ENCODE data around the gene ERC2.

ERC2 gene

DNA sequence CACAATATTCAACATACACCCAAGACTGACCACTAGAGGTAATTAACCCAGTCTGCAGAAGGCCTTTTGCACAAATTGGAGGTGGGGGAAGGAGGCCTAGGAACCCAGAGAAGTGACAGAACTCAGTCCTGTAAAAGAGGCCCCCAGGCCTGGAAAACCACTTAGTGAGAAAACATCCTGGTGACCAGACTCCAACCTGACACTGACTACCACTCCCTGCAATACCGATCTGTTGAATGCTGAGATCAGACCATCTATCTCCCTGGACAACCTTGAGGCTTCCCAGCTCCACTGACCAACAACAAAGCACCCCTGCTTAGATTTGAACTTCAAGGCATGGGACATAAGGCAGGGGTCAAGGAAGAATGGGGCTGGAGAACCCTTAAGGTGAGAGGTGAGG, 719.2 kb downstream of the ERC2 start:
- no peak for DNase-seq (ENCODE audit: low read depth, low spot score)

DNA sequence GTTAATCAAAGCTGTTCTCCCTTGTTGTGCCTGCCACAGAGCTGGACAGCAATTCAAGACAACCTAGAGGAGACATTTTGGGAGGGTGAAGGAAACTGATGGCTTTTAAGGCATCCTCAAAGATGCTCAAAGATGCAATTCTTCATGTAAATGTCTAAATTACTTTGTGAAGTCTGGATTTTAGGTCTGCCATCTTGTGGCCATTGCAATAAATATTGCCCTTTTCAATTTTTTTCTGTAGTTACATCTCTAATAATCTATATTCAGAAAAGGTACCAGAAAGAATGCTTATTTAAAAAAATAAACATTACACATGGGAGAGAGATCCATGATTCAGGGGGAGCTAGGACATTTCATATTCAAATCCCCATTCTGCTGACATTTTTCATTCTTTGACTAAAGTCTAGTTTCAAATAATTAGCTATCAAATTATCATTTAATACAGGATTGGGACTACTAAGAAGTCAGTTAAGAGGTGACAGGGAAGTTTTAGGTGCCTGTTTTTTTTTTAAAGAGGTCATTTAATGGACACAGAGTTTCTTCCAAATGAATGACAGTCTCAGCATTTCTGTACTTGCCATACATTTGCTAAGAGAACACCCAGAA, 721.4 kb downstream of the ERC2 start:
- no peak for DNase-seq (ENCODE audit: low read depth, low spot score)

DNA sequence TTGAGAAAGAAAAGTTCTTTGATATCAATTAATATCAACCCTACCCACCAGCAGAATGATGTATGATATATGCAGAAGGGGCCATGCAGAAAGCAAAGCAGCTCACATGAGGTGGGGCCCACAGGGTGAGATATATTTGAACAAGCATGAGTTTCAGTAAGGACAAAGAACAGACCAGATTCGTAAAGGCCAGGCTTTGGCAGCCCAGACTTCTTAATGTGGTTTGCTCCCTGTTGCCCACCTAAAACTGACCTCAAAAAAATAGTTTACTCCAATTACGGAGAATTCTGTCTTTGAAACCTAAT, 725.5 kb downstream of the ERC2 start:
- no peak for DNase-seq (ENCODE audit: low read depth, low spot score)

DNA sequence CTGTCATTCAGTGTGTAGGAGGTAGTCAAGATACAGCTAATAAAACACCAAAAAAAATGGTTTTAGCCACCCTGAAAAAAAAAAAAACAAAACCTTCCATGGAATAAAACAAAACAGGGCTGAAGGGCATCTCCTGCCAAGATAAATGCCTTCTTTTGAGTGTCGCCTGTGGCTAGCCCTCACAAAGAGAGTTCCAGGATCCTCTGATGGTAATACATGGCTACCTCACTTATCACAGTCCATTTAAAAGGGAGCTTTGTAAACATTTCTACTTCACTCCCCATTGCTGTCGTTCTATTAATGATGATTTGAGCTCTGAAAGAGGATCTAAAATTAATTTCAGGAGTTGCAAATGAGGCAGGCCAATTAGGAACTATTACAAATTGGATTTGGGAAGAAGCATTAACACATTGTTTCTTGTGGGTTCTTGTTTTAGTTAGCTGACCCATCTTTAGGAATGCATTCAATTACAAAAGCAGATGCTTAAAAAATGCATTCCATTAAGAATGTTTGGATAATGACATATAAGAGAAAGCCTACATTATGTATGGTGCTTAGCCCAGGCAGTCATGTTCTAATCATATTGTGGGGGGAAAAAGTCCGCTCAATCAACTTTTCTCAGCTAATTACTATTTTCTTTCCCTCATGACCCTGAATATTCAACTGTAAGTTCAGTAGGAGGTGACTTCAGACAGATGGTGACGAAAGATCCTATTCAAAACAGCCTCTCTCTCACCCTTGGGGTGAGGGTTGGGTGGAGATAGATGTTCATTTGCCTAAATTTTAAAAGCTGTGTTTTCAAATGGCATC, 726.0 kb downstream of the ERC2 start:
- DNase-seq (ENCODE audit: low read depth, low spot score) = no peak

DNA sequence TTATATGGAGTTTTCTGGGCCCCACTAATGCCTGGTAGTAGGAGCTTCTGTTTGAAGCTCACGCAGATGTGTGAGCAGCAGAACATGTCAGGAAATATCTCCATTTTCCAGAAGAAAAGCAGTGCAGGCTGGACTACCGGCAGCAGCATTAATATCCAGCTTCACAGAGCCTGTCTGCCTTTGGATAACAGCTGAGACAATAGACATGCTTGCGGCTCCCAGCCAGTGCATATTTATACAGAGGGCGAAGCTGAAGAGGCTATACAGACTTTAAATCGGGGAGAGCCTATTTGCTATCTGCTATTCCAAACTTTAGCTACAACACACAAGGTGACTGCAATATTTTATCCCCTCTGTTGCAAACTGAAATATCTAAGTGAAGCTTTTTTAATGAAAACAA, 731.1 kb downstream of the ERC2 start:
- no peak for DNase-seq (ENCODE audit: low read depth, low spot score)

DNA sequence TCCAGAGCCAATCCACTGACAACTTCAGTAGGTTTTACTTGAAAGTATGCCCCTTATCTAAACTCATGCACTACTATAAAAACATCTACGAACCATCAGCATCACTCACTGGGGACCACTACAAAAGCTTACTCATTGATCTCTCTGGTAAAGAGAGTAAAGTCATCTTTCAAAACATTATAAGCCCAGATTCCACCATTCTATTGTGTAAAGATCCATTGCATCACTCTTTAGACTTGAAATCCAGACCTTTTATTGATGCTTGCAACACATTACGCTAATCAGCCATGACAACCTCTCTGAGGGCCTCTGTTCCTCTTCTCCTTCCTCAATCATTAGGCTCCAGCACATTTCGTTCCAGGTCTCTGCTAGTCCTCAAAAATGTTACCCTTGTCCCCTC, 732.3 kb downstream of the ERC2 start:
- no peak for DNase-seq (ENCODE audit: low read depth, low spot score)

DNA sequence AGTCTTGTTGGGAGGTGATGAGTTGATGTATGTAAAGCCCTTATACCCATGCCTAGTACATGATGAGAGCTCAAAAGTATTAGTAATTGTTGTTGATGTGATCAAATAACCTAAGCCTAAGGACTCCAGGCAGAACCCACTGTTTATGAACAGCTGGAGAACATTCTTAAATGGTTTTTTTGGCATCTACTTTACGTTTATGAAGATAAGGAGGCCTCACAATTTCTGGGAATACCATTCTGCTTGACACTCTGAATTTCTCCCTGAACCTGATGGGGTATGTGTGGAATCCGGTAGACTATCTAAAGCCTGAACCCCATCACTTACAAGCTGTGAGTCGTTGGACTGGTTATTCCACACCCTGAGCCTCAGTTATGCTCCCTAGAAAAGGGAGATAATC, 736.5 kb downstream of the ERC2 start:
- no peak for DNase-seq (ENCODE audit: low read depth, low spot score)

DNA sequence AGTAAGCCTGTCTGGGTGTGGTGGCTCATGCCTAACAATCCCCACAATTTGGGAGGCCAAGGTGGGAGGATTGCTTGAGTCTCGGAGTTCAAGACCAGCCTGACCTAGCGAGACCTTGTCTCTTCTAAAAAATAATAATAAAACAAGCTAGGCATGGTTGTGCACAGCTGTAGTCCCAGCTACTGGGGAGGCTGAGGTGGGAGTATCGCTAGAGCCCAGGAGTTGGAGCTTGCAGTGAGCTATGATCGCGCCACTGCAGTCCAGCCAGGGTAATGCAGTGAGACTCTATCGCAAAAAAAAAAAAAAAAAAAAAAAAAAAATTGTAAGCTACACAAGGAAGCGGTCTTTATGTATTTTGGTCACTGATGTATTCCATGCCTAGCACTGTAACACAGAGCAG, 738.7 kb downstream of the ERC2 start:
- DNase-seq (ENCODE audit: low read depth, low spot score) = no peak

DNA sequence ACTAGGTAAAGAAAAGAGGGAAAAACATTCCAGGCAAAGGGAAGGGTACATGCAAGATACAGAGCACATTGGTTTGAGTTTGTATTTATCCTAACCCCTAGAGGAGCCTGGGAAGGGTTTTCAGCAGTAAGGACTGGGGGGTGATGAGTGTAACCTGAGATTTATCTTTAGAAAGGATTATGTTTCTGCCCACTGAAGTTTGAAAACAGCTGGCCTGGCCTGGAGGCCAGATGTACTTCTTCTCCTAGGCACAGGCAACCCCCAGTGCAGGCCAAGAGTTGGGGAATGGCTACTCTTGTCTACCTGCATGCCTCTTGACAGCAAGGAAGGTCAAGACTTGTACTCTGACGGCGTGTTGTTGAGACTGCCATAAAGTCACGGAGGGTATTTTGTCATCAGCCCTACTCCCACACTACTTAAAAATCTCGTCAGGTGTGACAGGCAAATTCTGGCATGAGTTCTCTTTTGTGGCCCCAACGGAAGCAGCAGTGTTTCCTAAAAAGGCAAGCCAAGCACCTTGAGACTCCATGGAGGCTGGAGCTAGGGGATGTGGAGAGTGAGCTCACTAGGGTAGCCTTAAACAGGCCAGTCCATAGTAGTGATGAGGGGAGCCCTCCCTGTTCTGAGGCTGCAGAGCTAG, 739.7 kb downstream of the ERC2 start:
- no peak for DNase-seq (ENCODE audit: low read depth, low spot score)

DNA sequence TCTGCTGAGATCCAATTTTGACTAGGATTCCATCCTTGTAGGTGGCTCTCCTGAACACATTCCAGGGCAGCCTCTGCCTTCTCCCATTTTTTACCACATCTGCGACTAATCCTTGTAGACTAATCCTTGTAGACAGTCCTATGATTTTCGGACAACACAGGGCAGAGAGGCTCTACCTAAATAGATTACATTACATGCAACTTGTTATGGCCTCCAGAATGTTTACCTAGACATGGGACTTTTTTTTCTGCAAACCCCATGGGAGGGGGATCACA, 741.8 kb downstream of the ERC2 start:
- DNase-seq (ENCODE audit: low read depth, low spot score) = no peak

DNA sequence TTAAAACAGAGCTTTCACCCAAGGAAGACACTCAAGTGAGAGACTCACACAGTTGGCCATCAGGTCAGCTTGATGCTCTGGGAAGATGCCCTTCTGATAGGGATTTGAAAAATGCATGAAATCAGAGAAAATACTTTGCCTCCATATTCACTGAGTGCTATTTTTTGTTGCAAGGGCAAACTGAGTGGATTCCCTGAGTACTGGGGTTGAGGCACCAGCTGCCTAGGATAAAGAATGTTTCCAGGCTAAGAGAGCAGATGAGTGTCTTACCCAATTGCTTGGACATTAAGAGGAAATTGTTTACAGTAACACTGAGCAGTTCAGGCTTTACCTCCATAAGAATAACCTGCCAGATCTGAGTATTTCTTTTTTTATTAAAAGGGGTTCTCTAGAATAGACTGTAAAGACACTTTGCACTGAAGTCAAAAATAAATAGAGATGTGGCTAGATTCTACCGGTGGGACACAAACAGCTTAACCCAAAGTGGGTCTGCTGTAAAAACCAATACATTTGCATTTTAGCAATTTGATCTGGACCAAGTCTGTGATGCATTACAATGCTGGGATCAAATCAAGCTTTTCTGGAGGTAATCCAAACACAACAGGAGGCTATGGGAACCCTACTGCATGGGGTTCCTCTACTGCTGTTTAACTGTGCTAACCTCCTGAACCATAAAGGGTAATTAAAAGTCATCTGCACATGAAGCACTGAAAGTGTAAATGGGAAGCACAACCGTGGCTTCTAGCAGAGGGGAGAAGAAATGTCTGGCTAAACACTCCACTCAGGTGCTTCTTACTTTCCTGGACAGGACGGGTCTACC, 742.4 kb downstream of the ERC2 start:
- DNase-seq (ENCODE audit: low read depth, low spot score) = no peak

DNA sequence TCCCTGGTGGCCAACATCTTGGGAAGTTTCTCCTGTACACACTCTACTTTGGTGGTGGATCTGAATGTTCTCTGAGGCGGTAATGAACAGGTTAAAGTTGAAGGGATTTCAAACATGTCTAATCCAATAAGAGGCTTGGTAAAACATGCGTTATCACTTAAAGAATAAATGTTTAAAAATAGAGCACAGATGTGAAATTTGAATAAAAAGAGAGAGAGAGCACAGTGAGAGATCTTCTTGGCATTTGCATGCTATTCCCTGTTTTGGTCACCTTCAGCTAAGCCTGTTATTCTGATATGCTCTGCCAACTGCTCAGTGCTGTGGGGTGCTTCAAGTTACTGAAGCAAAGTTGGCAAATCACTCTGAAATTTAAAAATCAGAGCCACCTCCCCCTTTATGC, 743.4 kb downstream of the ERC2 start:
- no peak for DNase-seq (ENCODE audit: low read depth, low spot score)

DNA sequence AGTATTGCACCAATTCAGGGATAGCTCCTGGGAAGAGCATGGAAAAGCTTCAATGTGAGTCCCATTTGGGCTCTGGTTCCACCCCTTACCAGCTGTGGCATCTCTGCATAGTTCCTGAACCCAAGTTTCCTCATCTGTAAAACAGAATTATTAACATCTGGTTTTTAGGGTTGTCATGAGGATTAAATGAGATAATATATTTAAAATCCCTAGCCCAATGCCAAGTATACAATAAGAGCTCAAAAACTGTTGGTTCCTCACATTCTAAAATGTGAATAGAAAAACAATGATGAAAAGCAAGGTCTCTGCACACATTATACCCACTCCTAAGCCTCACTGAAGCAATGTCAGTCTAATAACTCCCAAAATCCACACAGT, 743.9 kb downstream of the ERC2 start:
- DNase-seq (ENCODE audit: low read depth, low spot score) = no peak

DNA sequence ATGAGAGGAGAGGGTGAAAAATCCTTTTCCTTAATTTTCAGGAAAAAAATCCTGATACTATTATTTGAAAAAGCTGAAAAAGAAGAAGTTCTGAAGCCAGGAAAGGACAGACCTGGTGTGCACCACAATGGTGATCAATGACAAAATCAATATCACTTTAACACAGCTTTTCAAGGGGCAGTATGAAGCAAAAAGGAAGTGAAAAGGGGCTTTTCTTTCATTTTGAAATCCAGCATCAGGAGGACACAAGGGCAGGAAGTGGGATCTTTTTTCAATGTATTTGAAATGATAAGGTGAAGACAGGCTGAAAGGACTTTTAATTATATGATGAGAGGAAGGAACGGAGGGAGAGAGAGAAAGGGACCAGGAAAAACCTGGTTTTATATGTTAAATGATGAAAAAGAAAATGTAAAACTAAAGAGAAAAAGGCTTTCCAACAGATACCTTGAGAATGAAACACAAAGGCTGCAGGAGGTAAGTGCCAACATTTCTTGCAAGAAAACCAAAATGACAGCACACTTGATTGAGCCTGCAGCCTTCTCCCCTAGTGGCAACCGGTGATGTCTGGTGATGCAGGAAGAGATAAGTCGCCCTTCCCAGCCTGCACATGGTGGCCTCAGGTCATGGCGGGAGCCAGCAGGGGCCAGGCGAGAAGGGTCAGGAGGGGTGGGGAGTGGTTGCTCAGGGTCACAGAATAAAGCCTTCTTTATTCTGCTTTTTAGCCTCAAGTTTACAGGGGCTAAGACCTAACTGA, 744.4 kb downstream of the ERC2 start:
- no peak for DNase-seq (ENCODE audit: low read depth, low spot score)

DNA sequence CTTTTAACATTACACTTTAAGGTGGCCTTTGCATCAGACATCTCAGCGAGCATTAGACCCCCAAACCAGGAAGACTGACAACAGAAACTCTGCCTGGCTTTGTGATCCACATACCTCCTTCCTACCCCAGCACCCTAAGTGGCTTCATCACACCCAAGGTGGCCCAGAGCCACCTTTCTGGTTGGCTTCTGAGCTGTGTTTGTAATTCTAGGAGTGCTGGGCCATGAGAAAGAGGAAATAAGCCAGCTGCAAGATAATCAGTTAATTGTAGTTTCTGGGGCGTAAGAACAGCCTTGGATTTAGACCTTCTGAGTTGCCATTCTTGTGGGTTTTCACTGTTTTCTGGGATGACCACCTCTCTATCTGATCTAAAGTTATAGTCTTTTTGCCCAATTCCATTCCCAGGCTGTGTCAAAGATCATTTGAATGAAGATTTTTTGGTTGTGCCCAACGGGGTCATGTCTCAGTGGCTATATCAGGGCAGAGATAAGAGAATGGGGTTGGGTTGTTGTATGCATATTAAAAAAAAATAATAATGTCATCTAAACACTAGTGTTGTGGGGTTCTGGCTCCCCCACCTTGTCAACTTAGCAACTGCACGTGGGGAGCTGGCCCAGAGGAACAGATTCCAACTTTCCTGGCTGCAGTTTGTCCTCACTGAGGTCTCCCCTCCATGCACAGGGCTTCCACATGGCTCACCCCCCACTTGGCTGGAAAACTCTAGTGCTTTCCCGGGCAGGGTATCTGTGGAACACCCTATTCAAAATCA, 746.4 kb downstream of the ERC2 start:
- DNase-seq (ENCODE audit: low read depth, low spot score) = no peak

DNA sequence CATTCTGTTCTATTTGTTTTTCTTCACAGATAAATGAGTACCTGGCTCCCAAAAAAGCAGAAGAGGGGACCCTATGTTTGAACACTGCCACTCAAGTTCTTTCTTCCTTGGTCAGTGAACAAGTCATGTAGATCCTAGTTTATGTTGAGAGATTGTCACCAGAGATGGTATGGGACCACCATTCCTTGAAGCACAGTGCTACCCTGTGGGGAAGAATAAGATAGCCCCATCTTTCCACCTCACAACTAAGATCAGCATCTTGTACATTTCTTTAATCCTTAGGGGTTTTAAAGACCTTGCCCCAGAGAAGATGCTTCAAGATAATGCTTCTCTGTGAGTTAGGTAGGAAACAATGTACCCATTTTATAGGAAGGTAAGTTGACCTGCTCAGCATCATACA, 747.7 kb downstream of the ERC2 start:
- no peak for DNase-seq (ENCODE audit: low read depth, low spot score)

DNA sequence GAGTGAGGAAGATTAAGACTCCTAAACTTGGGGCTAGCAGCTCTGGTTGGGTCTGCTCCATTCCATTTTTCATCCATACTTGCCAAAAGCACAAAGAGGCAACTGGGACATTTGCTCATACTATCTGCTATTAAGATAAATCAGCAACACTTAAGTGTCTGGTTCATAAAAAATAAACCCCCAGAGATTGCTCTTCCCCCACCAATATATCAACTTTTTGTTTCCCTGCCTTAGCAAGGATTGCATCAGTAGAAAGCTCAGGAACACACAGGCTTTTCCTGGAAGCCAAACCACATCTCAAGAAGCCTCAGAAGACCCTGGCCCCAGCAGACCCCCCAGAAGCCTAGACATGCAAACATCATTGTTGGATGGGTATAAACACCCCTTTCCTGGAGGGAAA, 748.8 kb downstream of the ERC2 start:
- DNase-seq (ENCODE audit: low read depth, low spot score) = no peak

DNA sequence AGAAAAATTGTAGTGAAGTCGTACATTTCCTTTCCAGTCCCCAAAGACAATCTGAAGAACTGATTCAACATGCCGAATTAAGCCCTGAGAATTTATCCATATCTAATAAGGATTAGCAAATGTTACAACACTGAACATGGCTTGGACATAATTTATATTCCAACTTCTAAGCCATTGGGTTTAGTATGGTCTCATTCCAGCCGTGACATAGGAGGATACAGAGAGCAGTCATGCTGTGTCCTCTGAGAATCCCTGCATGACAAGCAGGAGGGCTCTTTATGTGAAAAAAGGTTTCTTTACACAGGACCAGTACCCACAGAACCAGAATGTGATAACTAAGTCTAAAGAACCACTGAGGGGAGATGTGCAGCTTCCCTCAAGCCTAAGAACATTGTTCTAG, 749.3 kb downstream of the ERC2 start:
- DNase-seq (ENCODE audit: low read depth, low spot score) = no peak

DNA sequence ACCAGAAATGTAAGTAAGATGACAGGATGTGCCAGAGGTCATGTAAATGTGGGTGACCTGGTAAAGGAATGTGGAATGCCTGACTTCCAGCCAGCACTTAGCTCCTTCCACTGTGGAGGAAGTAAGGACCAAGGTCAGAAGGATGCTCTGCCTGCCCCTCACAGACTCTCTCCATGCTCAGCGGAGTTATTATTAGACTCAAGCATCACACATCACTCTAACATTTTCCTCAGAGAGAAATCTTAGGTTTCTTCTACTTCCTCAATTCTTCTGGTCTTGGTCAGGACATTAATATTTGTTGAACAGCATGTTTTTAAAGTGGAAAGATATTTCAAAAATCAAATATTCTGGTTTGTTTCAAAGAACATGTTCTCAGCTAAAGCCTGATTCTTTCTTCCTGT, 749.7 kb downstream of the ERC2 start:
- DNase-seq (ENCODE audit: low read depth, low spot score) = no peak

DNA sequence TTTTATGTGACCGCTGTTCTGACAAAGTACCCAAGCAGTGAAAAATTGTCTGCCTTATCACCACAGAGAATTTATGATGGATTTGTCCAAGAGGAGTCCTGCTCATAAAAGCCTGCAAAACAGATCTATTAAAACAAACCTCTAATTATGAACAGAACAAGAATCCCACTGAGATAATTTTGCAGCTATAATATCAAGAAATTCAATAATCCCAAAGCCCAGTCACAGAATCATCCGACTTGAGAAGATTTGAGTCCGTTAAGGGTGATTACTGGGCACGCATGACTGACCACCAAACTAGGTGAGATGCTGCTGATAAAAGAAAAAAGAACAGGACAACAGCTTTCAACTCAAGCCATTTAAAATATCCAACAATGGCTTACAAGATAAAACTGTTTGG, 750.2 kb downstream of the ERC2 start:
- DNase-seq (ENCODE audit: low read depth, low spot score) = no peak

DNA sequence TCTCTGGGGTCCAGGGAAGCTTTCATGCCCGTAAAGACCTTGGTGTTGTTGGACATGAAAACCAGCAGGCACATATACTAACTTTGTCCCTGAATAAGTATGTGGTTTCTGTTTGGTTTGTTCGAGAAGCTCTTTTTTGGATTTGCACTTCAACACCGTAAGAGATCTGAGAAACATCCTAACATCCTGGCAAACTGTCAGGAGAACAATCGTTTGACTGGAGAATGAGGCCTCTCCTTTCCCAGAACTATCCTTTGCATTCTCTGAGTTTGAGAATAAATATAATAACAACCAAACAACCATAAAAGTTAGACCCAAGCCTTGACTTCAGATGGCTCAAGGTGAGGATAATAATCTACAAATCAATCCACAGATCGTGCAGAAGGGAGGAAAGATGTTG, 750.8 kb downstream of the ERC2 start:
- DNase-seq (ENCODE audit: low read depth, low spot score) = no peak
